Retina (tissue), 1 donor: ENCODE results near the gene PICALM.
"Not testable (repeated sequence)": the region's sequence is repeated elsewhere in the genome, so short reads cannot be mapped to it uniquely, and the experiment has no call there.

Source experiments
- DNase-seq: peaks from one replicate; pipeline ENCODE4 v3.0.0-alpha.2; 2016

Gene PICALM

GRCh38 chr11:85976525-85976924, 92.4 kb downstream of the PICALM start:
- DNase-seq: no peak

DNA sequence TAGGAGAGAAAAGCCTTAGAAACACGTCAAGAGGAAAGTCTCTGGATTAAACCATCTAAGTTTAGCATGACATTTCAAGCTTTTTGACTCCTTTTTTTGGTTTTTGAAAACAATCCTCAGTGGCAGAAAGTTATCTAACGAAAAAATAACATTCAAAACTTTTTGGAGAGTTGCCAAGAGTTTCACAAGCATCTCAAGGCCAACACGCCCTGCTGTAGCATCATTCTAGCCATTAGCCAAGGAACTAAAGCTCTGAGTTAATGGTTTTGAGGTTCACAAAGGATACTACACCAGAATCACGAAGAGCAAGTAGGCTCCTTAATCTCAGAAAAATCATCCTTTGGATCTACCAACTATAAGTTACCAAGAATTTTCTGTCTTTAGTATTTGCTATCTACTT, 94.8 kb downstream of the PICALM start:
- DNase-seq: no peak

GRCh38 chr11:85970593-85970992, 98.3 kb downstream of the PICALM start:
- no peak for DNase-seq

- DNase-seq: no peak
Observed at GRCh38 chr11:85967457-85967856, 101.4 kb downstream of the PICALM start.

- DNase-seq: no peak
Observed at GRCh38 chr11:85965202-85965601, 103.7 kb downstream of the PICALM start.

GRCh38 chr11:85961930-85962363, 106.9 kb downstream of the PICALM start:
- no peak for DNase-seq

DNA sequence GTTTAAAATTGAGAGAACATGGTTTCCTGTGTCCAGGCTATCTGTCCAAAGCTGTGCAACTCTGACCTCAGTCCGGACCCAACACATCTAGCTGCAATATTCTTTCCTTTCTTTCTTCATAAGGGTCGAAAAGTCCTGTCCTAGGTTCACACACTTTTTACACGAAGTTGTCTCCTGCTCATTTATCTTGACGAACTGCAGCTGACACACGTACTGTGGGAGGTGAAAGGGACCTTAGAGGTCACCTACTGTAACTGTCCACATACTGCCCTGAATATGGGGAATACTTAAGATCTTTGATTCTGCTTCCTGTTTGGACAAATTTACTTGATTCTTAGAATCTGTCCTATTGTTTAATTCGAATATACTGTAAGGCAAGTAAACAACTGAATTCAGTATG, 107.8 kb downstream of the PICALM start:
- no peak for DNase-seq

GRCh38 chr11:85960678-85961077, 108.2 kb downstream of the PICALM start:
- DNase-seq: no peak

DNA sequence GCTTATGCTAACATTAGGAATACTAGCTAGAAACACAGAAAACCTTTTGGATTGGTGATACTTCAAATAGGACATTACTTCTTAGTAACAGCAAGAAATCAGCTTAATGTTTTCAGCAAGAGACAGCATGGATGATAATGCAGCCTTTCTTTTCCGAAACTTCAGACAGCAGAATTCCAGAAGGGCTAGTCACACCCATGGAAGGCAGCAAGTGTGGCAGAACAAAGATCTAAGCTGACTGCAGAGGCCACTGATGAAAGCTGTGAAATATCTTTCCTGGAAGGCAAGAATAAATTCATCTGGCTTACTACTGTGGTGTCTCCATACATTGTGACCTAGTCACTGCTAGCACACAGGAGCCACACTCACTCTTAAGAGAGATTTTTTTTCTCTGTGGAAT, 113.4 kb downstream of the PICALM start:
- no peak for DNase-seq

DNA sequence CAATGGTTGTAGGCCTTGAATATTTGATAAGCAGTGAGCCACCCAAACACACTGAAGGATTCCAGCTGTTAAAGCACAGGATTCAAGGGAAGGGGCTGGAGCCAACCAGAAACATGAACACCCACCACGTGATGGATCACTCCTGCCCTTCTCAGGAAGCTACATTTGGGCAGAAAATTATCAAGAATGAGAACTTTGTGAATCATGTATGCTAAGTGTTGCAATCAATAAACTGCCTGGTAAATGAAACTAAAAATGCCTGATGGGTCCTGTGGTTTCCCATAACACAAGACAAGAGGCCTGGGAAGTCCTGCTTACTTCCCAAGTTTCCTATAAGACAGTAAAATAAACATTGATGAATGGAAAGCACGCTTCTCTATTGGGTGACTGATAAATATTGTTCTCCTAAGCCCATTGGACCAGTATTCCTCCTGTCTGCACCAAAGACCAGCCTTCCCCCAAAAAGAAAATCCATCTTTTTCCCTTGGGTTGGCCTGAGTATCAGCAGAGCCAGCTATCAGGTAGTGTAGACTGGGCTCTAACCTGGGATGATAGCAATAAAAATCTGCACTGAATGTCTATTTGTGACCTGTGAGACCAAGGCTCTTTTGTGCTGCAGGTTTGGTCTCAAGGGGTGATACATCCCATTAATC, 115.3 kb downstream of the PICALM start:
- no peak for DNase-seq

DNA sequence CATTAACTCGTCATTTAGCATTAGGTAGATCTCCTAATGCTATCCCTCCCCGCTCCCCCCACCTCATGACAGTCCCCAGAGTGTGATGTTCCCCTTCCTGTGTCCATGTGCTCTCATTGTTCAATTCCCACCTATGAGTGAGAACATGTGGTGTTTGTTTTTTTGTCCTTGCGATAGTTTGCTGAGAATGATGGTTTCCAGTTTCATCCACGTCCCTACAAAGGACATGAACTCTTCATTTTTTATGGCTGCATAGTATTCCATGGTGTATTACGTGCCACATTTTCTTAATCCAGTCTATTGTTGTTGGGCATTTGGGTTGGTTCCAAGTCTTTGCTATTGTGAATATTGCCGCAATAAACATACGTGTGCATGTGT, 116.8 kb downstream of the PICALM start:
- DNase-seq: not testable (repeated sequence)

- no peak for DNase-seq
Observed at GRCh38 chr11:85951428-85952107, 117.3 kb downstream of the PICALM start.

DNA sequence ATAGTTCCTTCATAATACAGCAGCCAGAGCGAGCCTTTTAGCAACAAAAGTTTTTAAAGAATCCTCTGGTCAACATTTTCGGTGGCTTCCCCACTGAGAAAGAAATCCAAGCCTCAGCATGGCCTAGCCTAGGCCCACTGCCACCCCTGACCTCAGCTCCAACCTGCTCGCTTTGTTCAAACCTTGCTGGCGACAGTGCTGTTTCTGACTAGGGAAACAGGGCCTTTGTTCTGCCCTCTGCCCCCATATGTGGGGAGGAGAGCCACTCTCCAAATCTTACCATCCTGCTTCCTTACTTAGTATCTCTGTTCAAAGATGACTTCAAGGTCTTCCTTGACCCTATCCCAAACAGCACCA, 117.9 kb downstream of the PICALM start:
- no peak for DNase-seq

DNA sequence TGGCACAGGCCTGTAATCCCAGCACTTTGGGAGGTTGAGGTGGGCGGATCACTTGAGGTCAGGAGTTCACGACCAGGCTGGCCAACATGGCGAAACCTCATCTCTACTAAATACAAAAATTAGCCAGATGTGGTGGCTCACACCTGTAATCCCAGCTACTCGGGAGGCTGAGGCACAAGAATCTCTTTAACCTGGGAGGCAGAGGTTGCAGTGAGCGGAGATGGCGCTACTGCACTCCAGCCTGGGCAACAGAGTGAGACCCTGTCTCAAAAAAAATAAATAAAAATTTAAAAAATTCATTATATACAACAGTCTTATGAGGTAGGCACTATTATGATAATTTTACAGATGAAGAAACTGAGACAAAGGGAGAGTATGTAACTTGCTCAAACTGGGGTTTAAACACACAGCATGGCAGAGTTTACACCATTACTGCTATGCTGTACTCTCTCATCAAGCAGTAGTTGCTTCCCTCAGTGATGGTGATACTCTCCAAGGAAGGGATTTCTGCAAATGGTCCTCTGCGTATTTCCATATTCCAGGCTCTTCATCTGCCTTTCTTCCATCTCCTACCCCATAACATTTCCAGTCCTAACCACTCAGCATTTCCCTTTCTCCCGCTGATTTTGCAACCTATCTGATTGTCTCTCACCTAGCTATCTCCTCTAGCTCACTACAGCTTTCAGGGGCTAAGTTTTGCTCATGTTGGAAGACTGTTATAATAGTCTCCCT, 118.4 kb downstream of the PICALM start:
- no peak for DNase-seq

DNA sequence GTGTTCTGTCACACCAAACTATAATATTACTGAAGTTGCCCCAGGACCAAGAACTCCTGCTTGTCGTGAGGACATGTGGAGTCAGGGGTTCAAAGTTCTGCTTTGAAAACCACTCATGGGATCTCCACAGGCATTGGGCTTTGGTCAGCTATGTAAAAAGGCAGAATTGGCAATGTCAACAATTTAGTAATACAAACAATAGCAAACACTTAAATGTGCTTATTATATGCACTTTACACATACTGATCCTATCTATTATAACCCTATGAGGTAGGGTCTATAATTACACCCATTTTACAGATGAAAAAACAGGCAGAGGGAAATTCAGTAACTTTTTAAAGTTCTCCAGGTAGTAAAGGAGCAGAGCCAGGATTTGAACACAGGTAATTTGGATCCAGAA, 119.1 kb downstream of the PICALM start:
- DNase-seq: no peak

DNA sequence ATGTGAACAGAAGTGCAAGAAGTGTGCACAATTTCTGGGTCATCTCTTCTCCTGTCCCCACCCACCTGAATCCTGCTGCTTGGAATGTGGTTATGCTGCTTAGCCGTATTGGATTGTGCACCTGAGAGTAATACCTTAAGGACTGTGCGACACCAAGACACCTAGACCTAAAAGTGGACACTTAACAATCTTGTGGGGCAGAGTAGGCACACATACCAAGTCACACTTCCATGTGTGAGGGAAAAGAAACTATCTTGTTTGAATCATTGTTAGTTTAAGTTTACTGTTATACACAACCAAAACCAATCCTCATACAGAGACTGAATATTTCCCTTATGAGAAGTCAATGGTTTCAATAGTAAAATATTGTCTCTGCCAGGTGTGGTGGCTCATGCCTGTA, 120.0 kb downstream of the PICALM start:
- DNase-seq: no peak

DNA sequence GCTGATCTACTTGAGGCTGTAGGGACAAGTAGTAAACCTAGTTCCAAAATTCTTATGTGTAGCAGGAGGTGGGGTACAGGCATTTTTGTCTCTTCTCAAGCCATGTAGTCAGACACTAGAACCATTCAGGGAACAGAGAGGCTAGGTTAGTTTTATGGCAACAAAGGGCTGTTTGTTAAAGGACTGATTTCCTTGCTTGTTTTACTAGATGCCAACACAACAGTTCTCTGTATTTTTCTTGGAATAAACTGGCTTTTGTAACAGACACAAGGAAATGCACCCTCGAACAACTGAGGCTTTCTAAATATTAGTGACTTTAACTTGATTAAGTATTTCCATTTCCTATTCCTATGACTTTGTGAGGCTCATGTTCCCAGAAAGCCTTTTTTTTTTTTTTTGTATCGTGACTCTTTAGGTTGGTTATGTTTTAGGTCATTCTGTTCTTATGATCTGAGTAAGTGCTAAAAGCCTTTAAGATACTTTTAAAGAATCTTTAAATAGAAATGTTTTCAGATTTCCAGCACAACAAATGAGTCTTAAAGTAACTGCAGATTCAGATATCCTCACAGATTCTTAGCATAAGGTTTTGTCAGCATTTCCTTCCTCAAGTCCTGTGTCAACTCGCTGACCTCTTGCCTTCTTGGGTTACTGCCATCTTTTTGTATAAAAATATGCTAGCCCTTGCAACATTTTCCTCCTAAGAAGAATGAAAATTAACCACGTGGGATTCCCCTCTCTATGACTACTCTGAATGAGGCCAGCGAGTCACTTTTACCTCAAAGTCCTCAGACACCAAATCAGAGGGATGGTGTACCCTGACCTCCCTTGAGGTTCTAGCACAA, 121.2 kb downstream of the PICALM start:
- DNase-seq: no peak

- DNase-seq: no peak
Observed at GRCh38 chr11:85946221-85946620, 122.7 kb downstream of the PICALM start.

DNA sequence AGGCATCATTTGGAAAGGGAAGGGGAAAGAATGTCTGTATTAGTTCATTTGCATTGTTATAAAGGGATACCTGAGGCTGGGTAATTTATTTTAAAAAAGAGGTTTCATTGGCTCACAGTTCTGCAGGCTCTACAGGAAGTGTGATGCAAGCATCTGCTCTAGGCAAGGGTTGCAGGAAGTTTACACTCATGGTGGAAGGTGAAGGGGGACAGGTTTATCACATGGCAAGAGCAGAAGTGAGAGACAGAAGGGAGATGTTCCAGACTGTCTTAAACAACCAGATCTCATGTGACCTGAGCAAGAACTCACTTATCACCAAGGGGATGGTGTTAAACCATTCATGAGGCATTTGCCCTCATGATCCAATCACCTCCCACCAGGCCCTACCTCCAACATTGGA, 123.1 kb downstream of the PICALM start:
- no peak for DNase-seq

DNA sequence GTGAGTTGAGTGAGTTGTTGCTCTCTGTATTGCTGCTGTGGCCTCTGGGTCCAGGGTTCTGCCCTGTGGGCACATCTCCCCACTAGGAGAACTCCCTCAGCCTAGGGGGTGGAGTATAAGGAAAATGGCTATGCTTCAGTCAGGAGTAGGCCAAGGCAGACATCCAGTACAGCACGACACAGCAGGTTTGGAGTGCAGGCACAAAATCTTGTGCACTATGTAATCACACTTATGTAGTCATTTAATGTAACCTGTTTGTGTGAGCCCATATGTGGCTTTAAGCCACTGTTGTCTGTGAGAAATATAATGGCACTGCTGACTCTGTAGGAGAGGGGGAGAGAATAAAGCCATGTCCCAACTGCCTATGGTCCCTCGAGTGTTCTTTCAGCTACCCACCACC, 123.6 kb downstream of the PICALM start:
- no peak for DNase-seq

- no peak for DNase-seq
Observed at GRCh38 chr11:85941380-85941973, 127.4 kb downstream of the PICALM start.

GRCh38 chr11:85939099-85940015, 129.5 kb downstream of the PICALM start:
- no peak for DNase-seq
